ENCODE results near the gene SLC6A9.

The SLC6A9 gene

GRCh38 chr1:44025816-44026215 is 5.4 kb downstream of the SLC6A9 start:
- DNase-seq, result no peak

GRCh38 chr1:44024903-44025525 is 6.2 kb downstream of the SLC6A9 start:
- no peak for DNase-seq

- DNase-seq, result no peak
These were observed 7.0 kb downstream of the SLC6A9 start for GRCh38 chr1:44024031-44024902.

- no peak for DNase-seq
These were observed 9.5 kb downstream of the SLC6A9 start for GRCh38 chr1:44021581-44022321.

- no peak for DNase-seq
These were observed 10.1 kb downstream of the SLC6A9 start for GRCh38 chr1:44021156-44021555.

GRCh38 chr1:44020464-44020863 is 10.8 kb downstream of the SLC6A9 start:
- no peak for DNase-seq

GRCh38 chr1:44019466-44019948 is 11.8 kb downstream of the SLC6A9 start:
- no peak for DNase-seq

- DNase-seq, result no peak
These were observed 14.3 kb downstream of the SLC6A9 start for GRCh38 chr1:44016890-44017400.

GRCh38 chr1:44016041-44016889 is 15.0 kb downstream of the SLC6A9 start:
- no peak for DNase-seq

- DNase-seq, result no peak
These were observed 16.1 kb downstream of the SLC6A9 start for GRCh38 chr1:44015206-44015605.

- no peak for DNase-seq
These were observed 16.7 kb downstream of the SLC6A9 start for GRCh38 chr1:44014365-44015104.

- no peak for DNase-seq
These were observed 17.3 kb downstream of the SLC6A9 start for GRCh38 chr1:44013949-44014348.

GRCh38 chr1:44012941-44013609 is 18.2 kb downstream of the SLC6A9 start:
- no peak for DNase-seq

- DNase-seq, result no peak
These were observed 18.9 kb downstream of the SLC6A9 start for GRCh38 chr1:44012404-44012803.

GRCh38 chr1:44010935-44011471 is 20.3 kb downstream of the SLC6A9 start:
- DNase-seq, result no peak

- no peak for DNase-seq
These were observed 23.0 kb downstream of the SLC6A9 start for GRCh38 chr1:44008259-44008658.

- DNase-seq, result no peak
These were observed 28.6 kb downstream of the SLC6A9 start for GRCh38 chr1:44002606-44003157.

- DNase-seq, result no peak
These were observed 29.1 kb downstream of the SLC6A9 start for GRCh38 chr1:44002165-44002564.

- no peak for DNase-seq
These were observed 31.1 kb downstream of the SLC6A9 start for GRCh38 chr1:44000122-44000665.

- DNase-seq, result no peak
These were observed 31.8 kb downstream of the SLC6A9 start for GRCh38 chr1:43999455-43999854.

Measured in kidney glomerular epithelial cell (primary cell).